GM20000 (cell line): ENCODE measurements around the gene TBL1Y.

ENCODE experiments used
- DNase-seq: peaks from one replicate; pipeline ENCODE4 v3.0.0; 2012; ENCODE audit warnings: low spot score
- TF ChIP-seq, protein P1 (sequence below): IDR thresholded peaks from 2 replicates; pipeline ENCODE4 v1.5.1; 2012; ENCODE audit warnings: mild to moderate bottlenecking, control low read depth; ENCODE audit errors: extremely low read depth, missing control alignments

TBL1Y gene

DNA sequence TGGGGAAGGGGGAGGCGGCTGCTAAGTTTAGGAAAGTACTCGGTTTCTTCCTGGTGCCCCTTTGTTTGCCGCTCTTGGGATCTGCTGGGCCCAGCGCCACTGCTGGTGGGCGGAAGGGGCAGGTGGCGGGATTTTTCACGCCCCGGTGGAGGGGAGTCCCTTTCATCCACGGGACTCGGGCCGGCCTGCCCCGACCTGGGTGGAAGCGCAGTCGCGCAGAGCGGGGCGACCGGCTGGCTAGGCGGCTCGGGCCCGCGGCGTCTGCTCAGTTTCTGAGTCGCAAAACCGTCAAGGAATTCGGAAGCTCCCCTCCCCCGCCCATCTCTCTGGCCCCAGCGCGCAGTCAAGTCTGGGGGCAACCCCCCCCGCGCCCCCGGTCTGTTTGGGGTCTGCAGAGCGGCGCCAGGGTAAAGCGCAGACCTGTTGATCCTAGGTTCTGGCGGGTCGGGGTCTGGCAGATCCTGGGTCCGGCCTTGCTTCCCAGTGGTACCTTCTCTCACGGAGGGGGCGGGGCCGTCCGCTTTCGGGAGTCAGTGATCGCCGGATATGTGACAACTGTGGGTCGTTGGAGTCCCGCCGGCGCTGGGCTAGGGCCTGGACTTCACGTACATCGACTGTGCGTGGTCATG lies 870 bp downstream of the TBL1Y start, which contains the start of gene AMELY:
AMELY (minus strand) TSS at position 500 of the 629 bp plus-strand sequence. CDS start 39,144 bp downstream, outside the sequence.
- TF ChIP-seq, protein P1, sequence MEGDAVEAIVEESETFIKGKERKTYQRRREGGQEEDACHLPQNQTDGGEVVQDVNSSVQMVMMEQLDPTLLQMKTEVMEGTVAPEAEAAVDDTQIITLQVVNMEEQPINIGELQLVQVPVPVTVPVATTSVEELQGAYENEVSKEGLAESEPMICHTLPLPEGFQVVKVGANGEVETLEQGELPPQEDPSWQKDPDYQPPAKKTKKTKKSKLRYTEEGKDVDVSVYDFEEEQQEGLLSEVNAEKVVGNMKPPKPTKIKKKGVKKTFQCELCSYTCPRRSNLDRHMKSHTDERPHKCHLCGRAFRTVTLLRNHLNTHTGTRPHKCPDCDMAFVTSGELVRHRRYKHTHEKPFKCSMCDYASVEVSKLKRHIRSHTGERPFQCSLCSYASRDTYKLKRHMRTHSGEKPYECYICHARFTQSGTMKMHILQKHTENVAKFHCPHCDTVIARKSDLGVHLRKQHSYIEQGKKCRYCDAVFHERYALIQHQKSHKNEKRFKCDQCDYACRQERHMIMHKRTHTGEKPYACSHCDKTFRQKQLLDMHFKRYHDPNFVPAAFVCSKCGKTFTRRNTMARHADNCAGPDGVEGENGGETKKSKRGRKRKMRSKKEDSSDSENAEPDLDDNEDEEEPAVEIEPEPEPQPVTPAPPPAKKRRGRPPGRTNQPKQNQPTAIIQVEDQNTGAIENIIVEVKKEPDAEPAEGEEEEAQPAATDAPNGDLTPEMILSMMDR = no peak
- no peak for DNase-seq

DNA sequence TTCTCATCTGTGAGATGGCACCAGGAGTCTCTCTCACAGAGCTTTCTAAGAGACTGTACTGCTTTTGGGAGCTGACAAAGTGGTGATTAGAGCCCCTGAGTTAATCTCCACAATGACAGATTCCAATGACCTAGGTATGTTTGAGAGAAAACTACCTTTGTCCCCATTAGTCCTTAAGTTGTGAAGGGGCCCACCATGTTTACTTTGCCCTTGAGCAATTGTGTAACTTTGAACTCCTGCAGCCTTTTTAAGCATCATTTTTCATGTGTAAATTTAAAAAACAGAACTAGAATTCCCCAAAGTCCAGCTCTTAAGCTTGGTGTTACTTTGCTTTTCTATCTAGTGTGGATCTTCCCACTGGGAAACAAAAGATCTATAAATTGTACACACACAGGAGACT lies 2.9 kb downstream of the TBL1Y start:
- no peak for DNase-seq
- TF ChIP-seq, protein P1 = no peak

DNA sequence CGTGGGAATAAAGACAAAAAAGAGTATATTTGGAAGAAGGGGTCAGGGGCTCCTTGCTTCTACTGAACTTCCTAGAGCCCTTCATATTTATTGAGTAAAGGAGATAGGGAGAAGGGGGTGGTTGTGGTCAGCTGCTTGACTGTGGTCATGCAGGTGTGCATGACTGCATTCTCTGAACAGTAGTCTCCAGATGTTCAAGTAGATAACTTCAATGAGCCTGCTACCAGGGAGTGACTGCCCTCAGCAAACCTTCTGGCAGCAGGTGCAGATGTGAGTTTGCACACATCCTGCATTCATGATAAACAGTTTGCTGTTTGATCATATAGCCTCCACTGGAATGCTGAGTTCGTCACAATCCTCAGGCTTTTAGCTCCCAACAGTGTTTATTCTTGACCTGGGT lies 10.6 kb downstream of the TBL1Y start:
- TF ChIP-seq, protein P1 = no peak
- no peak for DNase-seq

DNA sequence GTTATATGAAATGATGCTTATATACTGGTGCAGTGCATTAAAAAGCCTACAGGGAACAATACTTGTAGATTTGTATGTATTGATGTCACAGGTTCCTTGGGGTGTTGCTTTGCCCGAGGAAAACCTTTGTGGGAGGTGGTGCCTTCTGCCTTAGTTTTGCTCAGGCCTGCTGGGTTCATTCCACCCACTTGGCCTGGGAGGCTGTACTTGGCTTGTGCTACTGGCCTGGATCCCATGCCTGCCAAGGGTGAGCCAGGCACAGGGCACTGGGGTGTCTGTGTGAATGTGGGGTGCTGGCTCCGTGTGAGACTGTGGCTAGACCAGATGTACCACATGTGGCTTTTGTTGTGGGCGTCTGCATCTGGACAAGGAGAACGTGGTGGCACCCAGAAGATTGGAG lies 17.8 kb downstream of the TBL1Y start:
- TF ChIP-seq, protein P1 = no peak
- no peak for DNase-seq

DNA sequence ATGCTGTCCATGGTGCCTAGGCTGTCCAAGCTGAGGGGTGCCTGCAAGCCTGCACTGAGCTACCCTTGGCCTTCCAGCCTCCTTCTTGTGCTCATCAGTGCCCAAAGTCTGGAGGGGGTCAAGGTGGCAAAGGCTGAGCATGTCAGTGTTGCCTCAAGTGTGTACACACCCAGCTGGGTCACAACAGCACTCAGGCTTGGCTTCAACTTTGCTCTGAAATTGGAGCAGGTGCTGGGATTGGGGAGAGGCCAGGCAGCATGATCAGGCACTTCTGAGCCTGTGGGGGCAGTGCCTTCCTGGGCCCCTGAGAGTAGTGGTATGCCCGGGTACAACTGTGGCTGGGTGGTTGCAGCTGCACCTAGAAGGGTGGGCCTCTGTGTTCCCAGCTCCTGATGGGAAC lies 18.7 kb downstream of the TBL1Y start:
- TF ChIP-seq, protein P1 = no peak

DNA sequence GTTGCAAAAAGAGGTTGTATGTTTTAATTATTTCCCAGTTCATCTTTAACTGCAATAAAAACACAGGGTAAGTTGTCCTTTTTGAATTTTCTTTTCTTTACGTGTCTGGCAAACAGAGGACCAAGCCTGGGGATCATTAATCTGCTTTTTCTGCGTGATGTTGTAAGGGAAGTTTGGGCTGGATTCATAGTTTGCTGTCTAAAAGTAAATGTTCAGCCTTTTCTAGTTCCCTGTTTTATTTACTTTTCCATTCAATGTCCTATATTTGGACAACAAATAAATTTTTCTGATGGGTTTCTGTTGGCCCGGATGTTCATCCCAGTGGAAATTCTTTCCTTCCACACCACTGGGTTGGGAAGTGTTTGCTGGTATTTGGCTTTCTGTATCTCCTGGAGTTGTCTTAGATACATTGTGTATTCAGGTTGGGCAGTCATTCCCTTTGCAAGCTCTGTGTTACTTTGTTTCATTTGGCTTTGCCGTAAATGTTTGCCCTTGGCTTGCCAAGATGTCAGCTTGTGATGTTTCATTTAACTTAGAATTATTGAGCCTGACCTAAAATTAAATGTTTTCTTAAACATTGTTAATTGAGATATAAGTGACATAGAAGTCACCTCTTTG lies 21.4 kb downstream of the TBL1Y start:
- DNase-seq = no peak
- TF ChIP-seq, protein P1 = no peak

More for the DNA sequence above, 18.7 kb downstream of the TBL1Y start:
- no peak for DNase-seq

DNA sequence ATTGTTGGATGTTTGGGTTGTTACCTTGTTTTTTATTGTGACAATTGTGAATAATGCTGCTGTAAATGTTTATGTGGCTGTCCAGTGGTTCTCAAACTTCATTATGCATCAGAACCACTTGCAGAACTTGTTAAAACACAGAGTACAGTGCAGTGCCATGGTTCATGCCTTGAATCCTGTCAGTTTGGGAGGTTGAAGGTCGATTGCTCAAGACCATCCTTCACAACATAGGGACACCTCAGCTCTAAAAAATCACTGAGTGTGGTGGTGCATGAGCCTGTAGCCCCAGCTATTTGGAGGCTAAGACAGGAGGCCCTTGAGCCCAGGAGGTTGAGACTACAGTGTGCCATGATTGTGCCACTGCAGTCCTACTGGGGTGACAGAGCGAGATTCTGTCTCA lies 25.0 kb downstream of the TBL1Y start:
- DNase-seq = no peak
- TF ChIP-seq, protein P1 = no peak
